GM19043 (cell line): ENCODE data around the gene PRKCH.

ENCODE experiments used
- ATAC-seq: cut with Tn5 transposase; IDR thresholded peaks from one replicate; pipeline ENCODE4 v1.9.1; 2021; ENCODE audit warnings: low read depth; ENCODE audit not compliant: unreplicated experiment

The PRKCH gene

DNA sequence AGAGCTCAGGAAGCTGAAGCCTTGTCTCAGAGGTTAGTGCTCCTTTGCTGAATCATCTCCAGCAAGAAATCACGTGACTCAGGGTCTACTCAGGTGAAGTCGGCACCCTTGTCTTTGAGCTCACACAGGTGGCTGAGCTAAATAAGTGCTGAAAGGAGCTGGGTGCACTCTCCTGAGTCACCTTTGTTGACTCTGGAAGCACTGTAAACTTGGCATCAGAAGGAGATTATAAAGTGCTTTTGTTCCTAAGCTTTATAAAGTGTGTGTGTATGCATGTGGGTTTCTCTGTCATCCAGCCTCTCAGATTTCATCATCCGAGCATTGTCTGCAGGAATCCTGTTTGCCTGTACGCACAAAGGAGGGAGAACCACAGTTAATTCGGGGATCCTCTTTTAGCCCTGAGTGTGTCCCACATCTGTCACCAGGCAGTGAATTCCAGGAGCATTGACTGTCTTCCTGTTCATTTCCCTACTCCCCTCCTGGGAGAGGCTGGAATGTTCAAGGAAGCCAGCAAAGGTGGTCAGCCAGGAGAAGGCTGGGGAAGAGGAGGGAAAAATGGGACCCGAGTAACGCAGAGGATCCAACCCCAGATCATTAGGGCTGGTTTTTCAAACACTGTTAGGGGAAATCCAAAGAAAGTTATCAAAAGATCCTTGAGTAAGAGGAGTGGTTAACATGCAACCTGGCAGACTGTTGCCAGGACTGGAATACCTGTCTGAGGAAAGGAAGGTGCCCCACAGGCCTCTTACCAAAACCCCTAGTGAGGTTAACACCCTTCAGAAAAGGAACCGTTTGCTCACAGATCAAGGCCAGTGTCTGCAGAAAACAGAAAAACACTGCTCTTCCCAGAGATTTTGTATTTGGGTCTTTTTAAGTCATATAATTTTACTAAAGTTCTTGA lies 216.4 kb downstream of the PRKCH start:
- no peak for ATAC-seq

GRCh38 chr14:61538464-61539022 lies 217.2 kb downstream of the PRKCH start:
- no peak for ATAC-seq

DNA sequence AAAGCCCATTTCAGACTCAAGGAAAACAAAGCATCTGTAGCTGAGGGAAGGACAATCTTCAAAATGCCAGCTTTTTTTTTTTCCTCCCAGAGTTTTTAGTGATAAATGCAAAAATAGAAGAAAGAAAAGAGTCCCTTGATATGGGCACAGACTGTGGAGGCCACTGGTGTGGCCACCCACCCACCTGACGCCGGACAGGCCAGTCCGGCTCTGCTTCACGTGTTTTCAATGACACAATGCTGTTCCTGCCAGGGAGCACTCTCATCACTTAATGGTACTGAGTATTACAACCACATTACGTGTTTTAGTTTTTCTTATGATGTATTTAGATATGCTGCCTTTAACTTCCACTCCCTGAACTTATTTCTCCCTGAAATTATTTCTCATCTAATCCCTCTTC lies 218.3 kb downstream of the PRKCH start:
- ATAC-seq, result no peak

DNA sequence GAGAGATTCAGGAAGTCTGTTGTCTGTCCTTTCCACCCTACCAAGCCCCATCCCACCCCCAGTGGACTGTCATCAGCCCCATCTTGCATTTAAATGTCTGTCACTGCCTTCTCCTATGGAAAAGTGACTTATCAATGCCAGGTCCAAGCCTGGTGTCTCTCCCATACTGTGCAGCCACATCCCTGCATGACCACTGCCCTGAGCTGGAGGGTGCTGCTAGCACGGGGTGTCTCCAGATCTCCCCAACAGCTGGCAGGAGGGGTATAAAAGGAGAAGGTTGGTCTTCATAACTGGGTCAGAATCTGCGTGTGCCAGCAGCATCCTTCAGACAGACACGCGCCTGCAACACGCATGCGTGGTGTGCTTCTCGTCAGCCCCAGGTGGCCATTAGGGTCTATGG lies 219.6 kb downstream of the PRKCH start:
- ATAC-seq, result no peak

DNA sequence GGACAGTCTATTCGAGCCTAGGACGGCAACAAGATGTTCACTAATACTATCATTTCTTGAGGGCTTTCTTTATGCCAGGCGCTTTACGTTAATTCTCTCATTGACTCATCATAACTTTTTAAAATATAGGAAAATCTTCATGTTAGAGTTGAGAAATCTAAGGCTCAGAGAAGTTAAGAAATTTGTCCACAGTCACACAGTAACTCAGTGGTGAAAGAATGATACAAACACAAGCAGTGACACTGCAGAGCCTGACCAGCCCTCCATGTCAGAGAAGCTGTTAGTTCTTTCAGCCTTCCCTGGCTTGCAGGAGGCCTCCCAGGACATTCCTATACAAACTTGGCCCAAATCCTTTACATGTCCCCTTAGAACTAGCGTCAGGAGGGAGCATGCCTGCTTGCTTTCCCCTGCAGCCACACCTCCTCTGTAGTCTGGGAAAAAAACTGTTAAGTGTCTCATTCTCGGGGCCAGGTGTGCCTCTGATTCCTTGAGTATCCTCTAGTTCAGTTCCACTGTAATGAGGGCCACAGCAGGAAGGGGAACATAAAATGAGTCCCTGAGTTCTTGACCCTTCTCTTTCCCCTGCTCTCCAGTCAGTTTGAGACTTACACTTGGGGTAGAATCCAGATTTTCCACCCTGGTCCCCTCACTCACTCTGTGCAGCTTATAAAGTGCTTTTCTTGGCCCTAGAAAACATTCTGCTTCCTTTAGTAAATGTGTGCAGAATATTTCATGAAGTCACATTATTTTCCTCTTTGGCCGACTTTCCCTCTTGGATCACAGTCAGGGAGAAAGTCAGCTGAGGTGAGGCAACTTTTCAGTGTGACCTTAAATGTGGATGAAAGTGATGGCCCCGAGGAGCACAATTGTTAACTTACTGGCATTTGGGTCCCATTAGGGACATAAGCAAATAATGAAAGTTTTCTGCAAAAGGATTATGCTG lies 221.7 kb downstream of the PRKCH start:
- ATAC-seq, result no peak

DNA sequence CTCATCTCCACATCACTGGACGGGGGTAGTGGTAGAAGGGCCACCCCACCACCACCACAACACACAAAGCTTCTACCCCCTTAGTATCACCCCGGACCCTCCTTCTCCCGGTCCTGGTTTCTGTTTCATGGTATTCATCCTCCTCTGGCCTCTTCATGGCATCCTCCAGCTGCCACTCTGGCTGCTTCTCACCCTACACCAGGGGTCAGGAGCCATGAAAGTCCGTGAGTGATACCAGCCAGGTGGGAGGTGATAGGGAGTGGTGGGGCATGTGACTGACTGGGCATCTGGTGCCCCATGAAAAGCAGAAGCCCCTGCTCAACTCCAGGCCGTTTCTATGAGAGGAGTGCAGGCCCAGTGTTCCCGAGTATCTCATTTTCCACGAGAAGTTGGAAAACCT lies 222.6 kb downstream of the PRKCH start:
- ATAC-seq, result no peak

- no peak for ATAC-seq
Observed at GRCh38 chr14:61544448-61545330, 223.3 kb downstream of the PRKCH start.

DNA sequence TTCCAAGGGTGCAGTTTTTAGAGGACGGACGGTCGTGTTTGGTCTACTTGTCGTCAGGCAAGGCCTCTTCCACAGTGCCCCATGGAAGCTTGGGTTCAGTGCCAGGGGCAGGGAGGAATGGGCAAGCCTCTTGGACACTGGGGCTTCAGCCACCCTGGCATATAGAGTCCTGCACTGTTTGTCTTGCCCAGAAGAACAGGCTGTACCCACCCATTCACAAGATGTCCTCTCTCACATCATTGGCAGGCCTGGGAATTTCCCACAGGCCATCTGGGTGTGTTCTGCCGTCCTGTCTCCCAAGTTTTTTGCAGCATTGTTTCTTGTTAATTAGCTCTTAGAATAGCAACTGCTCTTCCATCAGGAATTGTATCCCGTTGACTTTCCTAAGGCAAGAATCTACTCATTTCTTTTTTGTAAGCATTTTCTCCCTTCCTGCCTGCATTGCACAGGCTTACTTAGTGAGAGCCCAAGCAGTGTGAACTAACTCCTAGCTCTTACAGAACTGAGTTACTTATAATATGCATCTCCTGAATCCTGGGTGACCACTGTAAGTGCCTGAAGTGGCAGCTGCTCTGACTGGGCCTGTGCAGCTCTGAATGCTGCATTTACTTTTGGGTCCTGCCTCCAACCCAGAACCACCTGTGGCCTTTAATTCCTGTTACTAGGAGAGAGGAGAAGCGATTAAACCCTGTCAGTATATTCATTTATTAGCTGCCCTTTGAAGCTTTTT lies 224.5 kb downstream of the PRKCH start:
- ATAC-seq, result no peak

GRCh38 chr14:61547186-61548069 lies 226.0 kb downstream of the PRKCH start:
- ATAC-seq, result no peak

- no peak for ATAC-seq
Observed at GRCh38 chr14:61549425-61549824, 228.0 kb downstream of the PRKCH start.

DNA sequence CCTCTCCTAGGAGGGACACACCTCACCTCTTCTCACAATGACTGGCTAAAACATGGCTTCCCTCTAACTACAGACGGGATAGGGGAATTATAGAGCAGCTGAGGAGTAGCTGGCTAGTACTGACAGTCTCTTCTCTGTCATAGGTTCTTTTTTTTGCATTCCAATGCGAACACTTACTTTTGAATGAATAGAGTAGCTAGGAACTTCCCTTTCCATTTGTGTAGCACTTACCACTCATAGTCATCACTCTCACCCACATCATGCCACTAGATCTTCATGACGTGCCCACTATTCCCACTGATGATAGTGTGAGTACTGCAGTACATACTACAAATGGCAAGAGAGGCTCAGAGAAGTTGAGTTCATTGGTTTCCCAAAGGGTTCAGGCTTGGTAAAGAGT lies 230.0 kb downstream of the PRKCH start:
- no peak for ATAC-seq

- ATAC-seq, result no peak
Observed at GRCh38 chr14:61552241-61552640, 230.9 kb downstream of the PRKCH start.

- no peak for ATAC-seq
Observed at GRCh38 chr14:61553730-61554641, 232.6 kb downstream of the PRKCH start.

DNA sequence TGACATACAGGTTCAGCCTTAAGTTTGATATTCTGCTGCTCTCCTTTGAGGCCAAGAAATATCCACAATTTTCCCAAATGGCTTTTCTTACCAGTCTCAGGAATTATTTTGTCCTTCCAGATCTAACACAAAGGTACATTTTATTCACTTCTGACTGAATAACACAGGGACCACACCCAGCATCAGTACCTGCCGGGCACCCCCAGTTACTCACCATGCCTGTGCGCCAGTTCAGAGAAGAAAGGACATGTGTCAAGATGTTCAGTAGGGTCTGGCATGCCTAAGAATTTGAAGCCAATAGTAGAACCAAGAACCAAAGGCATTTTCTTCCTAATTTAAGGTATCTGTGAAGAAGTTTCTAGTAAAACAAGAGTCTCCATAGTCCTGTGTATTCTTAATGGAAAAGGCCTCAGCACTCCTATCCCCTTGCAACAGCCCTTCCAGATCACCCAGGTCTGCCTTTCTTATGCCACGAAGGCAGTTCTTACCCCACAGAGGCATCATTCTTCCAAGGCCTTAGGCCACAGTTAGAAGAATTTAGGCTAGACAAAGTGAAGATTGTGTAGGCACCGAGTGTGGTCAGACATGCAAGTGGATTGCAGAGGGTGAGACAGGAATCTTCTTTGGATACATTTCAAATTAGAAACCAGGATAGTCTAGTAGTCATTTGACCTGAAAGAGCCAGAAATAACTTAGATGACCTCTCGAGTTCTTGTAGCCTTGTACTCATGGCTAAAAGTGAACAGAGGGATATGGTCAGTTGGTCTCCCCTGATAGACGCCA lies 233.9 kb downstream of the PRKCH start:
- ATAC-seq, result no peak

DNA sequence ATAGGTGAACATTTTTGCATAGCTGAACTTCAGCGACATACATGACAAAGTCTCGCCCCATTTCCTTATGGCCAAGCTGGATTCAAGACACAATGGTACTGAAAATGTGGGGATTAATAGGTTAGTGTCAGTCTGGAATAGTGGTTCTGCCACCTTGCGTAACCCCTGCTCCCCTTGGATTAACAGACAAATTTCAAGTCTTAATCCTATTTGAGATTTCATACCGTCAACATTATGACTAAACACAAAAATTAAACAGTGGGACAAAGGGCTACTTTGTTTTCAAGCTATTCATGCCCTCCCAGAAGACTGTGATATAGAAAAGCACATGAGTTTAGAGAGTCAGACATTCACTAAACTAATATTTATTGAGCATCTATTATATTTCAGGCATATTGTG lies 235.1 kb downstream of the PRKCH start:
- ATAC-seq, result no peak

GRCh38 chr14:61557262-61557661 lies 235.9 kb downstream of the PRKCH start:
- ATAC-seq, result no peak

GRCh38 chr14:61557854-61558253 lies 236.5 kb downstream of the PRKCH start:
- no peak for ATAC-seq
